ENCODE results near the gene NBEA.

The NBEA gene

DNA sequence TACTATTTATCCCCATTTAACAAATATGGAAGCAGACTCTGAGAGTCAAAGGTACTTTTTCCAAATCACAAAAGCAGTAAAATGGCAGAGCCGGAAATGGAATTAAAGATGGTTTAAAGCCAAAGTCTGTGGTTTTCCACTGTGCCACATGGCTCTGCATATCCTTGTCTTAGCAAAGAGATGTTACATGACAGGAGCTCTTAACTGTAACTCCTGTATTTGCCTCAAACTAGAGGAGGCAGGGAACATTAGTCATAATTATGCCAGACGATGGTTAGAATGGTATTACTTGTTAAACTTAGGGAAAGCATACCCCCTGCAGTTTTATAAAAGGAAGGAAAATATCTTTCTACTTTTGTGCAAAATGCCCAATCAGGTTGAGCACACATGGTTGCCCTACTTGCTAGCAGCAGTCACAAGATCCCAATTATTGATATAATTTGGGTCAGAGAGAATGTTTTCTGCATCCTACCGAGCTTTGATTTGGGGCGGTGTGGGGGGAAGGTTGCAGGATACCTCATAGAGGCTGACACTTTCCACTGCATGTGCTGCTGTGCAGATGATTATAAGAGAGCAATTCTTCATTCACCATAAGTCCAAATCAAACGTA is 576.4 kb downstream of the NBEA start:
- DNase-seq = no peak

DNA sequence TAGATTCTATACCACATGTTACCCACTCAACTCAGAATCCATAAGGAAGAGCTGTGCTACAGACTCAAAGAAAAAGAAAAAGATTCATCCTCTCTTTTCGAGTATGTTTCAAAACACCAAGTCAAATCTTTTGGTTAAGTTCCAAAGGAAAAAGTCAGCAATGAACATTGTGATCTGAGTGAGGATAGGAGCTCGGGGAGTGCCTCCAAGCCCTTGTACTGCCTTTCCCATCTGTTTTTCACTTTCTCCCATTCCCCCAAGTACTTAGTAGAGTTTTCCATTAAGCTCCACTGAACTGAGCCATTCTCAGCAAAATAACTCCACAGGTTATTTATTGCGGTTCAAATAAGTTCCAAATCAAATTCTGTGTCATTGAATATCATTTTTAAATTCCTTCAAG is 582.1 kb downstream of the NBEA start:
- no peak for DNase-seq

DNA sequence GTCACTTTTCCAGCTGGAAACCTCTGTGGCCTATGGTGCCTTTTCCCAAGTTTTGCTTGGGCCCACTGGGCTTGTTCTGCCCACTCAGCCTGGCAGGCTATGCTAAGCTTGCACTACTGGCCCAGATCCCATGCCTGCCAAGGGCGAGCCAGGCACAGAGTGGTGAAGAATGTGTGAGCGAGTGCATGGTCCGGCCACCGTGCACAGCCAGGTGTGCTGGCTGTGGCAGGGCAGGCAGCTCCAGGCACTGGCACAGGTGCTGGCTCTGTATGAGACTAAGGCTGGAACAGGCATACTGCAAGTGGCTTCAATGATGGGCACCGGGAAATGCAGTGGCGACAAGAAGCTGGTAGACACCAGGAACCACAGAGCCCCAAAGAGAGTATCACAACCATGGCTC is 584.5 kb downstream of the NBEA start:
- DNase-seq = no peak

DNA sequence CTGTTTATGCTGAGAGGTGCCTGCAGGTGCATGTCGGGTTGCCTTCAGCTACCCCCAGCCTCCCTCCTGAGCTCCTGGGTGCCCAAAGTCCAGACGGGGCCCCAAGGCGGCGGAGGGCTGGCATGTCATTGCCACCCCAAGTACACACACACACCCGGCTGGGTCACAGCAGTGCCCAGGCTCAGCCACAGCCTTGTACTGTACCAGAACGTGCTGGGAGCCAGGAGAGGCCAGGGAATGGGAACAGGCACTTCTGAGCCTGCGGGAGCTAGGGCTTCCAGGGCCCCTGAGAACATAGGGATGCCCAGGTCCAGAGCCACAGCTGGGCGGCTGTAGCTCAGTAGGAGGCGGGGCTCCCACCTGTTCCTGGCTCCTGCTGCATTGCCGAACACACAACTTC is 585.4 kb downstream of the NBEA start:
- no peak for DNase-seq

DNA sequence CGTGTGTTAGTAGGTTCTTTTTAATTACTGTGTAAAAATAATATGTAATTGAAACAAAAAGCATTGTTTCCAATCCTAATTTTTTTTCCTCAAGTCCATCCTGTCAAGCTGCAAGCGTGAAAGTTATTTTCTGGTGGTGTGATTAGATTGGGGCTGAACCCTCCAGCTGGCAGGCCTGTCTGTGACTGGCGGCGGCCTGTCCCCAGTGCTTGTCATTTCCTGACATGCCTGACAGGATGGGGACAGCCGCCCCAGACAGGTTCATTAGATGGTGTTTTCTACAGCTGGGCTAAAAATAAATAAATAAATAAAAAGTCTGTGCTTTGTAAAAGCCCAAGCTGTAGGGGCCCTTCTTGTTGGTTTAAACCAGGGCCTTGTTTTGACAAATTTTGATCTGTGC is 588.1 kb downstream of the NBEA start:
- peak; percentile 19 for DNase-seq

DNA sequence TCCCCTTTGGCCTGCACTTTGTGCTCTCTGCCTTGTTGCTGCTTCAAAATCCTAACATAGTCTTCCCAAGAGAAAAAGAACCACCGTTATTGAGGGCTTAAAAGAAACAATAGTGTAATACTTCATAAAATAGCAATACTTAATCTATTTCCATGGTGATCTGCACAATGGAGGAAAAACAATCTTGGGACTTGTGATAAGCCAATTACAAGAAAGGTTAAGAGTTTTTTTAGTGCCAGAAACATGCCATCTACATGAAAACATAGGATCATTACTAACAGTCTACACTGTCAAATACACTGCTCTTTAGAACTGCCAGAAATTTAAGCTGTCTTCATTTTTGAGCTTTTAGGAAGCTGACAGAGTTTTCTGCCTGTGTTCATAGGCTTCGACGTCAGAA is 588.5 kb downstream of the NBEA start:
- DNase-seq = no peak

DNA sequence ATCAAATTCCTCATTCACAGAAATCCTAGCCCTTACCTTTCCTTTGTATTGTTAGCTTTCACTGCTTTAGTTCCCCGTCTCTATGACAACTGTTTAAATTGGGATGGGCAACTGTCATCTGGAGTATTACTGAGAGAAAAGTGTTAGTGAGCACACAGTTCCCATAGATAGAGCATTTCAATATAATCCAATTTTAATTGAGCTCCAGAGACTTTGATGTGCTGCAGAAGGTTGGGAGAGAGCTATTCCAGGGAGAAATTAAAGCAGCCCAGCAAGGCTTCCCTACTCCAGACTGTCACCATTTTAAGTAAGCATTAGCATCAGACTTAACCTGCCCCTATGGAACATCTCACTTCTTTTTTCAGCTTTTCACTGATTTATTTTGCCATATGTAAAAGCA is 589.5 kb downstream of the NBEA start:
- no peak for DNase-seq

DNA sequence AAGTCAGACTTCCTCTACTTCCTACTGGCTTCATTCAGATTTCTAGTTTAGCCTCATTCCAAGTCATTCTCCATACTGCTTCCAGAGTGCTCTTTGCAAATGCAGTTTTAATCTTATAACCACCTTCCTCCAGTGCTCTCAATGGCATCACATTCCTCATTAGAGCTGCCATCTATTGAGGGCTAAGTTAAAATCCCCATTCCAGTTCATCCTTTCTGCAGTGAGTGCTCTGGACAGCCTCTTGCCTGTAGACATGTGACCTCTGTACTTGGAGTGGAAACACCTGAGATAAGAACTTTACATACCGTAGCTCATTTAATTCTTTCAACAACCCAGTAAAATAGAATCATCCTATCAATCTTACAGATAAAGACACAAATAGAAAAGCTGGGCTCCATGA is 592.3 kb downstream of the NBEA start:
- DNase-seq = no peak

DNA sequence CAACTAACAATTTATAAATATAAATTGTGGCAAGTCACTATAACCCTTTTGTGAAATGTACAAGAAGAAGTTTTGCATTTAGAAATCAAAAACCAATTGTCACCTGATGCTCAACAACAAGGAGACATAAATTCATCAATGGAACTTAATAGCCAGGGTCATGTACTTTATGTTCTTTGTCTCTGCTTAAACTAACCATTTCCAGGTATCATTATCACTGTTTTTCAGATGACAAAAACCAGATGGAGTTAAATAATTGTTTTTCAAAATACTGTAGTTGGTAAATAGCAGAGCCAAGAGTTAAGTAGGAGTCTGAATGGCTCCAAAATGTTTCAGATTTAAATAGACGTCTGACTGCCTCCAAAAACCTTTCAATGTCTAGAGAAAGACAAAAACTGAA is 606.7 kb downstream of the NBEA start:
- DNase-seq = no peak

DNA sequence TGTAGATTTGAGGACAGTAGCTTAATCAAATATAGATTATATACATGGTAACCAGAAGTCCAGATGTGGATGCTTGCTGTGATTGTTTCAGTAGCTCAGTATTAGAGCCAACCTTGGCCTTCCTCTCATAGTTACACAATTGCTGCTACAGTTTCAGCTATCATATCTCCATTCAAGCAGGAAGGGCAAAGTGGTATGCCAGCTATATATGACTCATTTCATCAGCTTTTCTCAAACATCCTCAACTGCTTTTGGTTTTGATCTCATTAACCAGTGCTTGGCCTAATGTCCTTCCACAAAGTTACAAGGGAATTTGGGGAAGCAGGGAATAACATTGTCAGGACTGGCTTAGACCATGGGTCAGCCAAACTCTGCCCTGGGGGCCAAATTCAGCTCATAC is 607.4 kb downstream of the NBEA start:
- peak; percentile 6 for DNase-seq

DNA sequence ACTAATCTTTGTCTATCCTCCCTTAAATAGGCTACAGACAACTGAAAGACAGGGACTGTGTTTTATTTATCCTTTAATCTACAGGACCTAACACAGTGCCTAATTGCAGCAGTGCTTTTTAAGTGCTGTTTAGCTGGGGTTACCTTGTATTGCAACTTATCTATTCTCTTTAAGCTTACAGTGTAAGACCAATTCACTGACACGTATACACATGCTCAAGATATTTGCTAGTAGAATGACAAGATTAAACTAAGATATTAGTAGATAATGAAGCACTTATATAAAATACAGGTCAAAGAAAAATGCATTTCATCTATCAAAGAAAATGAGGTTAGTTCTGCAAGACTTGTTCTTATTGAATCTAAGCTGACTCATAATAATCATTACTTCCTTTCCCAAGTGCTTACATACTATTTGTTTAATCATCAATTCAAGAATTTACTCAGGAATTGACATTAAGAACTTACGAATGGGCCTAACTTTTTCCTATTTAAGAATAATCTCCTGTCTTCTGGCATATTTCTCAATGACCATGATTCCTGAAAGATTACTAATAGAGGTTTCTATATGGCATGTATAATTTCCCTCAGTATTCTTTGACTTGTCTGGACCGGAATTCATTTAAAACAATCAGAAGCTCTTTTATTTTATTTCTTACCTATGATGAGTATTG is 610.2 kb downstream of the NBEA start:
- no peak for DNase-seq

DNA sequence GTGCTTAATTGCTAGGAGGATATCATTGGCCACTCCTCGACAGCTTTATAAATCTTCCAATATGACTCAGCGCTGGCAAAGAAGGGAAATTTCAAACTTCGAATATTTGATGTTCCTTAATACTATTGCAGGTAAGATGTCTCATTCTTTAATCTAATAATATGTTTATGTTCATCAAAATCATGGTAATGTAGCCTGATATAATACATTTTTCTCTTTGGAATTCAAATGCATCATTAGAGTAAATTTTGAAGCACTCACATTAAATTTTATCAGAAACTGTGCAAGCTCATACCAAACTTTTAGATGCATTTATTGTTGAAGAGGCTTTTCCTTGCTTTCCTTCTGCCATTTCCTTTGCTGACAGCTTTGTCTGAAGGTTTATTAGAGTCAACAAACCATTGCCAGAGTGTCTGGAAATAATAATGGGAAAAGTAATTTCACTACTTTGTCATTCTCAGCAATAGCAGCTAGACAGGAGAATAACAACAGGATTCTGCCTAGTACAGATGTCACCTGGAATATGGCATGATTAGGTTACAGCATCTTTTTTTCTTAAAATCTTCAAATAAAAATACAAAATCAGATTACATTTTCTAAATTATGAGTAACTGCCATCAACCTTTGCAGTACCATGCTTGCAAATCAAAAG is 613.0 kb downstream of the NBEA start:
- peak; percentile 34 for DNase-seq

DNA sequence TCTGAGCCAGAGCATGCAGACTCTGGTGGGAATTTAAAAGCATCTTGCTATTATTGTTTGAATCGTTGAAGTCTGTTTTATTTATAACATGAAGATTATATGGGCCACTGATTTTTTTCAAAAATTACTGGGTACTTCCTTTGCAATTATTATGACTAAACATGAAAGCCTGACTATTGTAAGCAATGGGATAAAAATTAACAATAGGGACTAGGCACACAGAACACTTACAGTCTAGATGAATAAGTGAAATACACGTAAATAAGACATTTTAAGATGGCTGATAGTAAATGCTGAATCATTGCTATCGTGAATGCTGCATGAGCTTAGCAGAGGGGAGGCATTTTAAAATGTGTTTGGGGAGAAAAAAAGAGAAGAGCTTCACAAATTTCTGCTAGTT is 615.4 kb downstream of the NBEA start:
- DNase-seq = no peak

DNA sequence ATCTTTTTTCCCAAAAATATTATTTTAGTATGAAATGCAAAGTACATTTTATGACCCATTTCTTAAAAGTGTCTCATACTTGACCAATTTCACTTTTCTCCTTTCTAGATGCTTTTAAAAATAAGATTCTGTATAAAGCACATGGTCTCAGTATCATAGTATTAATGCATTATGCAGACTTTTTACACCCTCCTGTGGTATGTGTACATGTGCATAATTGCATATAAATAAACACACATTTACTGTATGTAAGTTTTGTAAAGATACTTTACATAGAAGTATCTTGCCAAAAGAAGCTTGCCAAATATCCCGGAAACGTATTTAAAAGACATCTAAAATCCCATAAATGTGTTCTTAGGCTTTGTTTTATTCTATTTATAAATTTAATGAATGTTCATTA is 619.5 kb downstream of the NBEA start:
- no peak for DNase-seq

DNA sequence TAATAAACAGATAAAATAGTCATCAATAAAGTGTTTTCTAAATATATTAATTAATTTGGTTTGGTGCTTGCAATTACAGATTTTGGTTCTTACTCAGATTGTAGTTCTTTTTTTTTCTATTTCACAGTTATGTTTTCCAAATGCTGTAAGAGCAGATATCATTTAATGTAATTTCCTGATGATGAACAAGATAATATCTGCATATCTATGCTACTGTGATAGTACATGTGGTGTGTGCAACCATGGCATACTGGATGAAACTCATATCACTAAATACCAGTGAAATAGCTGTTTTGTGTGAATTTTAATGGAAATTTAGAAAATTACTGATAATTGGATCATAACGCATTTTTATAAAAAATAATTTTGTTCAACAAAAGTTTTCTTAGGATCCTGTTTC is 623.2 kb downstream of the NBEA start:
- DNase-seq = no peak

DNA sequence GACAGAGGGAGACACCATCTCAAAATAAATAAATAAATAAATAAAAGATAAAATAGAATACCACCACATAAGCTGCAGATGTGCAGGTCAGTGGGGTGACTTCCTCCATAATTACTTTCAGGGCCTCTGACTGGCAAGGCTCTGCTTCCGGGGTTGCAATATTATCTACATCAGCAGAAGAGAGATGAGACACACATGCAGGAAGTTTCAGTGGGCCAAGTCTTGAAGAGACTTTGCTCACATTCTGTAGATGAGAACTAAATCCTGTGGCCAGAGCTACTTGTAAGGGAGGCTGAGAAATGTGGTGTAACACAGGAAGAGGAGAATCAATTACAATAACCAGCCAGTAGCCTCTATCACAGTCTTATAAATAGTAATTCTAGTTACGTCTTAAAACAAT is 624.3 kb downstream of the NBEA start:
- DNase-seq = no peak

DNA sequence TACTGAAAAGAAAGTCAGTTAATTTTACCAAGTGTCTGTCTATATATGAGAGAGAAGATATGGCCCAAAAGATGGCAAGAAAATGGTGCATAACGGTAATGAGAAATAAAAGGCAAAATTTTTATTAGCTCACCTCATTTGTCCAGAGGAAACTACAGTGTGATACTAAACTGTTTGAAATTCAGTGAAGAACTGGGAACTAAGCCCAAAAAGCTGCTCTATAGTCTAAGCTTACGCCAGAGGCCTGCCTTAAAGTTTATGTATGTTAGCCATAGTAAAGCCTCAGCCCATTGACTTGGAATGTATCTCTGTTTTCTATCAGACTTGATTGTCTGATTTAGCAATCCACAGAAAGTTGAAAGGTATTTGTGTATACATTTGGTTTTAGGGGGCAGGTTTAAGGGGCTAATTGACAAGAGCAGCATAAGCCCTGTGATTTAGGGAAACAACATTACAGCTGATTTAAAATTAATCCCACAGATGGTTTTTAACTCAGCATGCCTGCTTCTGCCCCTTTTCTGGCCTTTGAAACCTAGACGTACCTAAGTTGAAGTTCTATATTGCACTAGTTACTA is 625.4 kb downstream of the NBEA start:
- no peak for DNase-seq

DNA sequence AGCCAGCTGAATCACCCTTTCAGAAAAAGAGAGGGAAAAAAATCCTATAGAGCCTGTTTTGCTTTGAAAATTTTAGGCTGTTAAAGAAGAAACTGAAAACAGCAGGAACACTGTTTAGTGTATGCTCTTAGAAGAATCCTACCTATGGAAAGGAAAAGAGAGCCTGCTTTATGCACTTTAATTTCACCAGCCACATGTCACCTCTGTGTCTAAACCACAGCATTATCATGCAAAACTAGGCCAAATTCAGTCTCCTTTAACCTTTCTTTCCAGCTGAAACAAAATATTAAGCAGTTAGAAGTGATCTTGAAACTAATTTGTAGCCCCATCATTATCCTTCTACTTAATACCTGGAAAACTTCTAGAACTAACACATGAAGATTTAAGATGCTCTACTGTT is 631.6 kb downstream of the NBEA start:
- DNase-seq = no peak

DNA sequence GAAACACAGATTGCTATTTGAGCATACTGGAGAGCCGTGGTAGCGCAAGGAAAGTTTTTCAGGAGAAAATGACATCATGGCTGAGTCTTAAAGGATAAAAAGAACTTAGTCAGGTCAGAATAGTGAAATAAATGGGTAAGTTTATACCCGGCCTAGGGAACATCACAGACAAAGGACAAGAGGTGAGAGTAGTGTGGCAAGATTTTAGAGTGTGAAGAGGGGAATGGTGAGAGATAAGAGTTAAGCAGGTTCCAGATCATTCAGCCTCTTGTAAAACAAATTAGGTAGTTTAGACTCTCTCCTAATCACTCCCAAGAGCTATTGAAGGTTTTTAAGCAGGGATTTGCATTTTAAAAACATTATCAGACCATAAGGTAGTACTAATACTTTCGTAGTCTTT is 650.4 kb downstream of the NBEA start:
- DNase-seq = no peak

DNA sequence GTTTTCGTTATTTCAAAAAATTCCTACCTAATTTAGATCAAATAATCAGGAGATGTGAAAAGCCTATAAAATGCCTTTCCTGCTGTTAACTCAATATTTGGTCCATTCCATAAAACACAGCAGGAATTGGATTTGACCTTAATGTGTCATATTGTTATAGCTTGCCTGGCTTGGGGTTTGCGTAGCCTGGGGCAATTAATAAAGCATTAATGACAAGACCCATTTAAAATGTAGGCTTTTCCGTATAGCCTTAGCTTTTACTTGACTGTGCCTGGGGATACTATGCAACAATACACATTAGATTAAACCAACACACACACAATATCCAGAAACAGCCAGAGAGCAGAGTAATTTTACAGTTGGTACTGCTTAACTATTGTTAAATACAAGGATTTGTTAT is 651.6 kb downstream of the NBEA start:
- DNase-seq = no peak

DNA sequence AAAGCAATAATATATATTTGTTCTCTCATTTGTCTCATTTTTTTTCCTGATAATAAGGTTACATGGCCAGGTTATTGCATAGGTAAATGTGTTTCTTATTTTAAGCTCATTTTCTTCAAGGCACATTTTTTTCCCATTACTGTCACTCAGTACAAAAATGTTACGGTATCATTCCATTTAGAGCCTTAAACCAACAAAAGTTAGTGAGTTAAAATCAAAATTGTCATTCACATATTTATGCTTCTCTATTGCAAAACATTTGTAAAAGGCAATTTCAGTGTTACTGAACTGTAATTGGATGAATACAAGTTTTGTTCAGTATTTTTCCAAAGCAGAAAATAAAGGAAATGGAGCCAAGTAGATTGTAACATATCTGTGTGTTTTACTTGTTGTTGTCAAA is 652.0 kb downstream of the NBEA start:
- no peak for DNase-seq

DNA sequence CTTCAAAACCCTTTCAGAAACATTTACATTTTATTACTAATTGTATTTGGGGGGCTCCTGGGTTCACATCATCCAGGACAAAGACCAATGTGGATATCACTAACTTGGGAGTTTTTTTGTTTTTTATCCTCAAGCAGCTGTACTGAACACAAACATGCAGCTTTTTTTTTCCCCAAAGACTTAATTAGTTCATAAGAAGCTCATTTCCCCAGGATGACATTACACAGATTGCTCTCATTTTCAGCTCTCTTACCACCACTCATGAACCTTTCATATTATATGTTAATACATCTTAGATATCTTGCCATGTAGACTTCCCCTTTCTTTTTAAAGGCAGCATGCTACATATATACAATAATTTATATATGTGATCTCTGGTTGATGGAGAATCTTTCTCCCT is 653.1 kb downstream of the NBEA start:
- peak; percentile 17 for DNase-seq

DNA sequence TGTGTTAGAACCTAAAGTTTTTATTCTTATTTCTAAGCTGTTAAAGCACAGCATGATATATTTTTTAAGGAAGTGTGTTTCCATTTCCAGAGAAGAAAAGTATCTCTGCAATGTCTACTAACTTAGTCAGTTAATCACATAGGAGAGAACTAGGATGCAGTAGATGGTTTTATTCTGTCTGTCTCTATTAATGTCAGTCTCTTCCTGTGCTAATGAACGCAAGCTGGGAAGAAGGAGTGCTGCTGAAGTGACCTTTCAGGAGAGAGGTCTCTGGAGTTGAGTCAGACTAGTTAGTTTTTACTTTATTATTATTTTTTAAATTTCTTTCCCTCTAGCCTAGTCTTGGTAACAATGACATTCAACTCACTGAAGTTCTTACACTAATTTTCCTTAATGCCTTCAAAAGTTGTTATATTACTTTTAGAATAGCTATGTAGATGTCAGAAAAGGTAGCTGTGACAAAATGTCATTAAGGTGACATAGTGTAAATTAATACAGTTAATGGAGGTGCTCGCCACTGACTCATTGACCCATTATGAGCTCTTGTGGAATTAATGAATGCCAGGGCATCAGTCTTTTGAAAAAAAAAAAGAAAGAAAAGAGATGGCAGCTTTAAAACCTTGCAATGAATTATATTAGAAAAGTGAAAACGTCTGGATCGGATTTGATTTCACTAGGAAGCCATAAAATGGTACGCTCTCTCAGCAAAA is 654.4 kb downstream of the NBEA start:
- no peak for DNase-seq

DNA sequence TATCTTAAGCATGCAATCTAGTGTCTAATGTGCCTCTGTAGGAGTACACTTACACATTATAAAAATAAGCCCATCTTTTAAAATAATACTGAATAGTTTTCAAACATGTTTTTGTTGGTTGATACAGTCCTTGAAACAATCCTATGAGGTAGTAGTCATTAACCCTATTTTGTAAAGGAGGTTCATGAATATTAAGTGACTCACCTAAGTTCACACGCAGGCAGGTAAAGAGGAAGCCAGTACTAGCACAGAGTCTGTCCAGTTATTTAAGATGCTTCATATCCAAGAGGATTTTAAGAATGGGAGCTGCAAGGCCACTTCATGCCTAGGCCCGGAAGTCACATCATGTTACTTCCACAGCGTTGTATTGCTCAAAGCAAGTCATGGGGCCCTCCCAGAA is 655.4 kb downstream of the NBEA start:
- DNase-seq = no peak

Measured in NCI-H2171 treated with DMSO at 0.1 percent for 48 hours (cell line).